Trophoblast cell (in vitro differentiated cells and primary cell): ENCODE measurements around the gene FANCC.

Experiments used
- DNase-seq, 2 donors: peaks; one replicate each; pipeline ENCODE4 v3.0.0-alpha.2; 2016
- H2AFZ ChIP-seq: 2 replicates; pipeline ENCODE4 v1.6.1; 2013; ENCODE audit warnings: low read length, moderate library complexity, mild to moderate bottlenecking; ENCODE audit not compliant: insufficient read depth, poor library complexity
- H2AK5ac ChIP-seq: 2 replicates; pipeline ENCODE4 v1.6.1; 2013; ENCODE audit warnings: mild to moderate bottlenecking, low read length
- H2BK120ac ChIP-seq: 2 replicates; pipeline ENCODE4 v1.6.1; 2013; ENCODE audit warnings: low read length, mild to moderate bottlenecking, moderate library complexity; ENCODE audit not compliant: insufficient read depth, poor library complexity
- H2BK12ac ChIP-seq: 2 replicates; pipeline ENCODE4 v1.6.1; 2013; ENCODE audit warnings: mild to moderate bottlenecking, low read length, moderate library complexity
- H2BK5ac ChIP-seq: 2 replicates; pipeline ENCODE4 v1.6.1; 2013; ENCODE audit warnings: low read length, low read depth, moderate library complexity, mild to moderate bottlenecking; ENCODE audit not compliant: poor library complexity
- H3K14ac ChIP-seq: 2 replicates; pipeline ENCODE4 v1.6.1; 2013; ENCODE audit warnings: mild to moderate bottlenecking, low read length
- H3K18ac ChIP-seq: 2 replicates; pipeline ENCODE4 v1.6.1; 2013; ENCODE audit warnings: mild to moderate bottlenecking, low read length
- H3K23ac ChIP-seq: 2 replicates; pipeline ENCODE4 v1.6.1; 2013; ENCODE audit warnings: low read length
- H3K27ac ChIP-seq: 2 replicates; pipeline ENCODE4 v1.5.1; 2013; ENCODE audit warnings: low read depth, mild to moderate bottlenecking, inconsistent platforms, low read length, moderate library complexity
- H3K27me3 ChIP-seq: 2 replicates; pipeline ENCODE4 v1.6.1; 2013; ENCODE audit warnings: inconsistent platforms, mild to moderate bottlenecking, low read length, moderate library complexity; ENCODE audit not compliant: insufficient read depth
- H3K36me3 ChIP-seq, 2 experiments: 1 replicate in 1 of 2; 2 replicates in 1 of 2; pipeline ENCODE4 v1.6.1; 2013; ENCODE audit warnings: low read length in 2 of 2, mild to moderate bottlenecking in 2 of 2, moderate library complexity in 1 of 2; ENCODE audit not compliant: insufficient read depth in 2 of 2, control insufficient read depth in 1 of 2
- H3K4ac ChIP-seq: 2 replicates; pipeline ENCODE4 v1.6.1; 2013; ENCODE audit warnings: low read depth, mild to moderate bottlenecking, low read length, moderate library complexity
- H3K4me1 ChIP-seq, 2 experiments: 1 replicate in 1 of 2; 2 replicates in 1 of 2; pipeline ENCODE4 v1.6.1; 2013; ENCODE audit warnings: low read length in 2 of 2, mild to moderate bottlenecking in 2 of 2, moderate library complexity in 1 of 2; ENCODE audit not compliant: insufficient read depth in 2 of 2, control insufficient read depth in 1 of 2
- H3K4me2 ChIP-seq: 2 replicates; pipeline ENCODE4 v1.6.1; 2013; ENCODE audit warnings: inconsistent platforms, mild to moderate bottlenecking, low read length, moderate library complexity
- H3K4me3 ChIP-seq: 2 replicates; pipeline ENCODE4 v1.5.1; 2013; ENCODE audit warnings: mild to moderate bottlenecking, low read depth, low read length, inconsistent platforms
- H3K79me1 ChIP-seq: one replicate; pipeline ENCODE4 v1.6.1; 2013; ENCODE audit warnings: low read length
- H3K79me2 ChIP-seq: 2 replicates; pipeline ENCODE4 v1.6.1; 2013; ENCODE audit warnings: low read length, mild to moderate bottlenecking; ENCODE audit not compliant: control insufficient read depth, insufficient read depth, poor library complexity
- H3K9ac ChIP-seq: 2 replicates; pipeline ENCODE4 v1.6.1; 2013; ENCODE audit warnings: mild to moderate bottlenecking, low read length
- H3K9me3 ChIP-seq: 2 replicates; pipeline ENCODE4 v1.6.1; 2013; ENCODE audit warnings: low read depth, mild to moderate bottlenecking, control low read depth, inconsistent platforms, low read length; ENCODE audit not compliant: insufficient read depth
- H4K12ac ChIP-seq: 2 replicates; pipeline ENCODE4 v1.6.1; 2013; ENCODE audit warnings: low read depth, mild to moderate bottlenecking, low read length, moderate library complexity
- H4K8ac ChIP-seq: 2 replicates; pipeline ENCODE4 v1.6.1; 2013; ENCODE audit warnings: low read depth, mild to moderate bottlenecking, low read length, moderate library complexity
- H4K91ac ChIP-seq: one replicate; pipeline ENCODE4 v1.6.1; 2013; ENCODE audit warnings: low read depth, mild to moderate bottlenecking, low read length, moderate library complexity
- WGBS: extraction: QIAGEN DNeasy Blood & Tissue Kit; methylation state at CpG from one replicate; pipeline ENCODE4 v1.1.7; 2013; ENCODE audit warnings: missing lambda C conversion rate; ENCODE audit not compliant: insufficient read length, insufficient coverage; ENCODE audit errors: extremely low coverage; 5-methylcytosine and 5-hydroxymethylcytosine counted together

Gene FANCC

DNA sequence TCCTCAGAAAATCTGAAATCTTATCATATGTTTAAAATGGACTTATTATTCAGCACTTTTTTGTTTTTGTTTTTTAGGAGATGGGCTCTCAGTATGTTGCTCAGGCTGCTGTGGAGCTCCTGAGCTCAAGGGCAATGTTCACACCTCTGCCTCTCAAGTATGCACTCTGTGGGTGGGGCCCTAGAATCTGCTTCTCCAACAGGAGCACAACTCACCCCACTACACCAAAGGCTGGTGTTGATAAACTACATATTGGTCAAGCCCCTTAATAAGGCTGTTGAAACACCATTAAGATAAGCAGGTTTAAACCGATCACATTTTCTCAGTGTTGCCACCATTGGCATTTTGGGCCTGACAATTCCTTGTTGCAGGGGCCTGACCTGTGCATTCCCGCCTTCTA is 131.6 kb downstream of the FANCC start:
- Histone ChIP-seq H4K12ac (no peak overlapping the region), H3K27ac (no peak overlapping the region), H3K9me3 (no peaks in the 10 kb centered on the region), H2BK120ac (no peak overlapping the region), H3K4me2 (no peak overlapping the region), H3K4ac (no peak overlapping the region), H3K23ac (no peak overlapping the region), H2BK5ac (no peak overlapping the region), H3K79me2 (no peaks in the 10 kb centered on the region), H3K9ac (no peak overlapping the region), H4K91ac (no peak overlapping the region), H3K27me3 (no peaks in the 10 kb centered on the region), H3K14ac (no peak overlapping the region), H3K36me3 (no peaks in the 10 kb centered on the region), H3K18ac (no peak overlapping the region), H3K4me3 (no peak overlapping the region), H3K4me1 (peaks cover 0 to 4% of the 10 kb centered on the region in 2 experiments), H2BK12ac (no peak overlapping the region), H3K79me1 (no peaks in the 10 kb centered on the region), H4K8ac (no peak overlapping the region), H2AK5ac (no peak overlapping the region), H2AFZ (no peak overlapping the region)
- WGBS = no CpG with 5 or more reads among the region's 2 CpGs
- DNase-seq = no peak

- Histone ChIP-seq H4K8ac (no peak overlapping the region), H3K4me1 (no peaks in the 10 kb centered on the region), H3K23ac (no peak overlapping the region), H3K79me2 (no peaks in the 10 kb centered on the region), H2AFZ (no peak overlapping the region), H3K14ac (no peak overlapping the region), H3K9me3 (no peaks in the 10 kb centered on the region), H2AK5ac (no peak overlapping the region), H3K4me2 (no peak overlapping the region), H4K91ac (no peak overlapping the region), H2BK12ac (no peak overlapping the region), H3K9ac (no peak overlapping the region), H2BK120ac (no peak overlapping the region), H3K4me3 (no peak overlapping the region), H3K36me3 (no peaks in the 10 kb centered on the region), H3K79me1 (no peaks in the 10 kb centered on the region), H3K27ac (no peak overlapping the region), H3K27me3 (no peaks in the 10 kb centered on the region), H4K12ac (no peak overlapping the region), H3K18ac (no peak overlapping the region), H2BK5ac (no peak overlapping the region), H3K4ac (no peak overlapping the region)
- DNase-seq = peak; percentile 26 to 68
- WGBS = no CpG with 5 or more reads among the region's 11 CpGs
Measured at GRCh38 chr9:95182854-95183563, 134.5 kb downstream of the FANCC start.

DNA sequence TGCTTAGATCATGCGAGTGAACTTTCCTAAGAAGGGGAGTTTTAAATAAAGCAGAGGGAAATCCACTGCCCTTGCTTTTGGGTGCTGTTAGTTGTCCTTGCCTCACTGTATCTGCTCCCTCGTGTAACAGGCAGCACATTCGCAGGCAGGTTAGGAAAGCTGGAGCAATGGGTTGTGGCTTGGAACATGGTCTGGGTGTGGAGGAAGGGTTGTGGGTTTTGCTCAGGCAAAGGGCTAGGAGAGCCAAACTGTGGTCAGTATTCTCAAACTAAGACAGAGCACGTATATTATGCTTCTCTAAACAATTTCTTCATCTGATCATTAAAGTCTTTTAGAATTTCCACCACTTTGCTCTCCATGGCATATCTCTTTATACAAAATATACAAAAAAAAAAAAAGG is 135.7 kb downstream of the FANCC start:
- H3K36me3 ChIP-seq = no peaks in the 10 kb centered on the region
- no peaks in the 10 kb centered on the region for H3K9me3 ChIP-seq
- no peak overlapping the region for H2AFZ ChIP-seq
- H2BK120ac ChIP-seq = no peak overlapping the region
- peak overlapping the region; percentile 11 for H3K4me3 ChIP-seq
- no peaks in the 10 kb centered on the region for H3K79me2 ChIP-seq
- H2BK12ac ChIP-seq = no peak overlapping the region
- H3K4me2 ChIP-seq = no peak overlapping the region
- H2AK5ac ChIP-seq = no peak overlapping the region
- H3K27me3 ChIP-seq = no peaks in the 10 kb centered on the region
- H3K9ac ChIP-seq = no peak overlapping the region
- no peak overlapping the region for H4K8ac ChIP-seq
- H3K79me1 ChIP-seq = no peaks in the 10 kb centered on the region
- DNase-seq = no peak
- H2BK5ac ChIP-seq = no peak overlapping the region
- H3K4ac ChIP-seq = no peak overlapping the region
- H4K12ac ChIP-seq = no peak overlapping the region
- no peak overlapping the region for H3K27ac ChIP-seq
- peak overlapping the region; percentile 9 for H3K23ac ChIP-seq
- no peak overlapping the region for H3K14ac ChIP-seq
- H3K4me1 ChIP-seq = no peaks in the 10 kb centered on the region
- H3K18ac ChIP-seq = no peak overlapping the region
- H4K91ac ChIP-seq = no peak overlapping the region
- no CpG with 5 or more reads among the region's 4 CpGs for WGBS

DNA sequence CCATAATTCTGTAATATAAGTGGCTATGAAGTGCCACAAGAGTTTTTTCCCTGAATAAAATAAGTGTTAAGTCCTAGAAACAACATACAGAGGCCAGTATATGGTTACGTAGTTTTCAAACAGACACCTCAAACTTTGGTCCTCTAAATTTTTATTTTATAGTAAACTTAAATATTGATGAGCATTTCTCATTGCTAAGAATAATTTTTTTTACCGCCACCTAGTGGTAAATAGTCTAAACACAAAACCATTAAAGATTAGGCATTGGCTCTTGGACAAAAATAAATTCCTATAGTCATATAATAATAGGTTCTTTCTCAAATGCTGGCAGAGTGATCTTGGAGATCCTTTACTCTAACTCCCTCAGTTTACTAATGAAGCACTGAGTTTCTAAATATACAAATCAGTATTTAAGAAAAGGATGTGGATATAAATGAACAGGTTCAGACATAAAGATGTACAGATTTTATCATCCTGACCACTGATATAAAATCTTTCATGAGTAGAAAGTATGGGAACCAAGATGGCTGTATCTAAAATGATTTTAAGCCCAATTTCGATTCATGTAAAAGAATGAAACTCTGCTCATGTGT is 136.2 kb downstream of the FANCC start:
- no peak overlapping the region for H3K9ac ChIP-seq
- H3K18ac ChIP-seq = no peak overlapping the region
- H3K79me1 ChIP-seq = no peaks in the 10 kb centered on the region
- H4K8ac ChIP-seq = no peak overlapping the region
- no peak overlapping the region for H2BK12ac ChIP-seq
- peak in 1 of 2 donors; percentile 60 for DNase-seq
- H3K79me2 ChIP-seq = no peaks in the 10 kb centered on the region
- no peak overlapping the region for H2BK120ac ChIP-seq
- no peak overlapping the region for H2AK5ac ChIP-seq
- H4K91ac ChIP-seq = no peak overlapping the region
- no peaks in the 10 kb centered on the region for H3K36me3 ChIP-seq
- no peaks in the 10 kb centered on the region for H3K9me3 ChIP-seq
- no peak overlapping the region for H4K12ac ChIP-seq
- H3K27me3 ChIP-seq = no peaks in the 10 kb centered on the region
- H3K4me2 ChIP-seq = no peak overlapping the region
- WGBS = no CpG with 5 or more reads among the region's 3 CpGs
- no peak overlapping the region for H3K4ac ChIP-seq
- no peak overlapping the region for H2BK5ac ChIP-seq
- no peaks in the 10 kb centered on the region for H3K4me1 ChIP-seq
- H3K4me3 ChIP-seq = no peak overlapping the region
- no peak overlapping the region for H3K23ac ChIP-seq
- no peak overlapping the region for H2AFZ ChIP-seq
- no peak overlapping the region for H3K14ac ChIP-seq
- H3K27ac ChIP-seq = no peak overlapping the region
